Transverse colon (tissue), 4 donors: ENCODE results near the gene RBP3.

ENCODE experiments used
- CTCF ChIP-seq, 5 experiments: fragments of 200-600 bp in 3 of 5; fragments of 450-650 bp in 2 of 5; sonication (generic) in 3 of 5; IDR thresholded peaks; 1 replicate in 2 of 5; 2 replicates in 3 of 5; pipeline ENCODE4 v1.5.1; 2016 to 2017; ENCODE audit warnings: antibody characterized with exemption in 5 of 5, inconsistent platforms in 3 of 5, mild to moderate bottlenecking in 2 of 5, moderate library complexity in 1 of 5
- POLR2A ChIP-seq: fragments of 450-650 bp; IDR thresholded peaks from one replicate; pipeline ENCODE4 v1.6.1; 2016; ENCODE audit warnings: antibody characterized with exemption, mild to moderate bottlenecking, moderate library complexity
- POLR2AphosphoS5 ChIP-seq, 3 donors: sonication (generic); formaldehyde crosslinking; IDR thresholded peaks; one replicate each; pipeline ENCODE4 v1.6.1; 2016; ENCODE audit warnings: antibody characterized with exemption in 3 of 3

GRCh38 chr10:47354900-47355299 is 6.7 kb downstream of the RBP3 start:
- no peak for TF ChIP-seq CTCF (IDR thresholded peaks at IDR 0.05)
- TF ChIP-seq POLR2AphosphoS5 (IDR thresholded peaks at IDR 0.05) = no peak
- no peak for TF ChIP-seq POLR2A
